GM23338 (cell line): ENCODE measurements around the gene EPHA6. TPM values are rescaled to one million over a fixed set of nuclear protein-coding genes. Genes with fewer than 3 reads are reported as not detected.
A peak's percentile ranks its signal among the peaks of the same experiment; 100 is the strongest.

Experiments used
- ATAC-seq: fragments of 200-7000 bp; cut with Tn5 transposase; 3 replicates; pipeline ENCODE4 v1.9.1; 2020
- DNase-seq: peaks from one replicate; pipeline ENCODE4 v3.0.0-alpha.2; 2015; ENCODE audit warnings: low spot score
- H2AFZ ChIP-seq: fragments of 200-600 bp; sonication (generic); 2 replicates; pipeline ENCODE4 v1.8.0; 2016; ENCODE audit warnings: antibody characterized with exemption, mild to moderate bottlenecking, moderate library complexity
- H3F3A ChIP-seq: fragments of 200-600 bp; sonication (generic); replicated peaks from 2 replicates; pipeline ENCODE4 v1.8.0; 2017; ENCODE audit warnings: antibody characterized with exemption, mixed run types, low read depth
- H3K27ac ChIP-seq: fragments of 200-600 bp; sonication (generic); 2 replicates; pipeline ENCODE4 v1.6.1; 2016; ENCODE audit warnings: low read depth
- H3K27me3 ChIP-seq: fragments of 200-600 bp; sonication (generic); 2 replicates; pipeline ENCODE4 v1.8.0; 2016; ENCODE audit warnings: mild to moderate bottlenecking, mixed run types, moderate library complexity; ENCODE audit not compliant: insufficient read depth
- H3K36me3 ChIP-seq: fragments of 200-600 bp; sonication (generic); 2 replicates; pipeline ENCODE4 v1.8.0; 2016; ENCODE audit warnings: mild to moderate bottlenecking; ENCODE audit not compliant: insufficient read depth
- H3K4me1 ChIP-seq: fragments of 200-600 bp; sonication (generic); 2 replicates; pipeline ENCODE4 v1.8.0; 2016; ENCODE audit warnings: mild to moderate bottlenecking, moderate library complexity; ENCODE audit not compliant: insufficient read depth
- H3K4me2 ChIP-seq: fragments of 200-600 bp; sonication (generic); 2 replicates; pipeline ENCODE4 v1.7.1; 2017; ENCODE audit warnings: mixed run types
- H3K4me3 ChIP-seq: fragments of 200-600 bp; sonication (generic); 2 replicates; pipeline ENCODE4 v1.6.1; 2016; ENCODE audit warnings: mixed run types
- H3K79me2 ChIP-seq: fragments of 200-600 bp; sonication (generic); replicated peaks from 2 replicates; pipeline ENCODE4 v1.8.0; 2017; ENCODE audit warnings: mild to moderate bottlenecking; ENCODE audit not compliant: insufficient read depth
- H3K9me2 ChIP-seq: fragments of 200-600 bp; sonication (generic); 2 replicates; pipeline ENCODE4 v1.8.0; 2017; ENCODE audit not compliant: insufficient read depth
- H4K20me1 ChIP-seq: fragments of 200-600 bp; sonication (generic); replicated peaks from 2 replicates; pipeline ENCODE4 v1.8.0; 2017; ENCODE audit warnings: mild to moderate bottlenecking; ENCODE audit not compliant: insufficient read depth
- H3K27ac Mint-ChIP-seq: 2 replicates; pipeline ENCODE4 v1.8.0; 2020; ENCODE audit warnings: inconsistent platforms, mild to moderate bottlenecking, moderate library complexity, mixed read lengths
- H3K27me3 Mint-ChIP-seq: 3 replicates; pipeline ENCODE4 v1.8.0; 2022; ENCODE audit warnings: low read depth, mild to moderate bottlenecking, moderate library complexity, mixed read lengths, inconsistent platforms; ENCODE audit not compliant: insufficient read depth, poor library complexity
- H3K36me3 Mint-ChIP-seq: 3 replicates; pipeline ENCODE4 v1.8.0; 2021; ENCODE audit warnings: low read depth, mild to moderate bottlenecking, inconsistent platforms, moderate library complexity, mixed read lengths
- H3K4me1 Mint-ChIP-seq: 3 replicates; pipeline ENCODE4 v1.8.0; 2020; ENCODE audit warnings: mild to moderate bottlenecking, inconsistent platforms, mixed read lengths
- H3K4me3 Mint-ChIP-seq: 3 replicates; pipeline ENCODE4 v1.8.0; 2021; ENCODE audit warnings: moderate library complexity, mild to moderate bottlenecking, inconsistent platforms, mixed read lengths
- H3K9me3 Mint-ChIP-seq: 3 replicates; pipeline ENCODE4 v1.8.0; 2020; ENCODE audit warnings: moderate library complexity, mild to moderate bottlenecking, inconsistent platforms, mixed read lengths
- CREB1 ChIP-seq: fragments of 250-450 bp; sonication (Bioruptor Pico); IDR thresholded peaks from 2 replicates; pipeline ENCODE4 v1.5.0; 2020; ENCODE audit warnings: low read depth, mild to moderate bottlenecking, moderate library complexity
- ETS1 ChIP-seq: IDR thresholded peaks from 2 replicates; pipeline ENCODE4 v1.6.1; 2016; ENCODE audit warnings: antibody characterized with exemption
- EZH2 ChIP-seq: fragments of 200-600 bp; sonication (generic); IDR thresholded peaks from one replicate; pipeline ENCODE4 v1.8.0; 2017; ENCODE audit warnings: antibody characterized with exemption, mild to moderate bottlenecking, low read depth; ENCODE audit not compliant: unreplicated experiment
- EZH2phosphoT487 ChIP-seq: fragments of 200-600 bp; sonication (generic); IDR thresholded peaks from one replicate; pipeline ENCODE4 v1.8.1; 2018; ENCODE audit warnings: antibody characterized with exemption; ENCODE audit not compliant: unreplicated experiment
- JUNB ChIP-seq: IDR thresholded peaks from one replicate; pipeline ENCODE4 v1.6.1; 2016; ENCODE audit warnings: antibody characterized with exemption; ENCODE audit not compliant: unreplicated experiment
- NANOG ChIP-seq: IDR thresholded peaks from 2 replicates; pipeline ENCODE4 v1.6.1; 2016; ENCODE audit warnings: antibody characterized with exemption, borderline replicate concordance
- POLR2AphosphoS5 ChIP-seq: IDR thresholded peaks from 2 replicates; pipeline ENCODE4 v1.6.1; 2016; ENCODE audit warnings: antibody characterized with exemption, low read depth
- REST ChIP-seq: IDR thresholded peaks from one replicate; pipeline ENCODE4 v1.6.1; 2018; ENCODE audit warnings: antibody characterized with exemption; ENCODE audit not compliant: unreplicated experiment
- STAT1 ChIP-seq: IDR thresholded peaks from one replicate; pipeline ENCODE4 v1.6.1; 2016; ENCODE audit warnings: antibody characterized with exemption; ENCODE audit not compliant: unreplicated experiment
- ZNF114 ChIP-seq: fragments of 250-450 bp; sonication (Bioruptor Pico); IDR thresholded peaks from 2 replicates; pipeline ENCODE4 v1.5.0; 2020; ENCODE audit warnings: mild to moderate bottlenecking, moderate library complexity
- ZNF331 ChIP-seq: fragments of 250-450 bp; sonication (Bioruptor Pico); IDR thresholded peaks from 2 replicates; pipeline ENCODE4 v1.5.0; 2020; ENCODE audit warnings: low read depth, mild to moderate bottlenecking, moderate library complexity
- ZNF462 ChIP-seq: fragments of 250-450 bp; sonication (Bioruptor Pico); IDR thresholded peaks from 2 replicates; pipeline ENCODE4 v1.5.0; 2020; ENCODE audit warnings: mild to moderate bottlenecking, moderate library complexity
- polyA plus RNA-seq: library from polyadenylated mRNA; unstranded; fragments of >200 nt; fragmentation: Nextera tagmentation; extraction: Ambion mirVana; gene quantifications from 2 replicates; pipeline ENCODE4 v1.2.1, GENCODE V29; 2016
- total RNA-seq: library from RNA; depleted of rRNA; stranded (reverse); fragments of >200 nt; shearing (Covaris generic); gene quantifications from 2 replicates; pipeline ENCODE4 v1.2.3, GENCODE V29; 2014

EPHA6 gene
- total and polyA plus RNA-seq, 2 experiments from 2014 or later = 0.37 to 2.6 TPM

- TF ChIP-seq ZNF462 (CRISPR knock-in tag) (no peak), ETS1 (no peak), CREB1 (CRISPR knock-in tag) (no peak)
Measured at GRCh38 chr3:97430601-97431000, 616.2 kb downstream of the EPHA6 start (continued).

GRCh38 chr3:97432914-97433313 lies 618.5 kb downstream of the EPHA6 start:
- 0 out of 3 replicates have a peak, but pooled peaks have one; percentile 27 for ATAC-seq
- H3K27ac Mint-ChIP-seq = no peak overlapping the region
- TF ChIP-seq EZH2 = no peak
- no peak for TF ChIP-seq JUNB
- TF ChIP-seq ZNF331 (CRISPR knock-in tag) = no peak
- no peak for TF ChIP-seq REST
- TF ChIP-seq EZH2phosphoT487 = no peak
- no peak for TF ChIP-seq NANOG
- TF ChIP-seq STAT1 = no peak
- no peak for TF ChIP-seq ZNF114 (CRISPR knock-in tag)
- no peak for TF ChIP-seq CREB1 (CRISPR knock-in tag)
- no peak for TF ChIP-seq POLR2AphosphoS5
- no peak for TF ChIP-seq ETS1

More at GRCh38 chr3:97432914-97433313, 618.5 kb downstream of the EPHA6 start:
- H3K27me3 ChIP-seq = no peaks in the 10 kb centered on the region
- H3K4me3 ChIP-seq = no peak overlapping the region
- peak overlapping the region; percentile 2; the same call in 1 of the 2 replicates for H3K4me2 ChIP-seq
- H3K4me1 ChIP-seq = peaks cover 13% of the 10 kb centered on the region; the same call in 1 of the 2 replicates
- no peak overlapping the region for H2AFZ ChIP-seq
- H3K27me3 Mint-ChIP-seq = no peaks in the 10 kb centered on the region
- no peak overlapping the region for H3K4me3 Mint-ChIP-seq
- peaks cover 22% of the 10 kb centered on the region for H3K4me1 Mint-ChIP-seq
- peak; percentile 12 for DNase-seq
- H3K79me2 ChIP-seq = no peaks in the 10 kb centered on the region
- H3K36me3 Mint-ChIP-seq = no peaks in the 10 kb centered on the region
- H3K27ac ChIP-seq = no peak overlapping the region
- no peaks in the 10 kb centered on the region for H3F3A ChIP-seq
- no peaks in the 10 kb centered on the region for H3K9me2 ChIP-seq
- H3K9me3 Mint-ChIP-seq = no peaks in the 10 kb centered on the region
- no peaks in the 10 kb centered on the region for H4K20me1 ChIP-seq
- H3K36me3 ChIP-seq = no peaks in the 10 kb centered on the region
